GM12878 (cell line): ENCODE measurements around the gene RAB3GAP1. TPM values are rescaled to one million over a fixed set of nuclear protein-coding genes. Genes with fewer than 3 reads are reported as not detected.

Experiments used
- ATAC-seq: fragments of 200-7000 bp; cut with Tn5 transposase; 3 replicates; pipeline ENCODE4 v1.9.1; 2020; ENCODE audit warnings: mild to moderate bottlenecking, moderate library complexity
- BruUV-seq: library from RNA; stranded (reverse); fragments of 400-500 nt; replicated peaks from 2 replicates; lab custom pipeline; 2021; lab: Mats Ljungman, UMichigan
- CTCF ChIA-PET: fragments of 300-600 bp; sonication (Branson Sonifier 250); formaldehyde crosslinking; extraction: SDS; loops from one replicate; lab custom pipeline; 2021; ENCODE audit warnings: inconsistent platforms; lab: Yijun Ruan, JAX
- POLR2A ChIA-PET: fragments of 350-600 bp; formaldehyde crosslinking; extraction: SDS; loops from one replicate; lab custom pipeline; 2021; ENCODE audit warnings: inconsistent platforms; lab: Charles Lee
- RAD21 ChIA-PET: fragments of 300-600 bp; sonication (Branson Sonifier 250); formaldehyde crosslinking; loops from one replicate; lab custom pipeline; 2023; ENCODE audit warnings: antibody characterized with exemption; ENCODE audit not compliant: unreplicated experiment; lab: Charles Lee
- SMC1A ChIA-PET: fragments of 300-600 bp; sonication (Branson Sonifier 250); formaldehyde crosslinking; loops from one replicate; lab custom pipeline; 2023; ENCODE audit not compliant: unreplicated experiment, uncharacterized antibody; lab: Charles Lee
- DNase-seq: peaks from one replicate; pipeline ENCODE4 v3.0.0-alpha.2; 2011; ENCODE audit warnings: low read depth, low spot score
- FAIRE-seq: peaks from 3 replicates; lab custom pipeline; 2011; peaks lifted over from hg19 to GRCh38; lab: Jason Lieb, UNC
- H2AFZ ChIP-seq: 2 replicates; pipeline ENCODE4 v1.6.0; 2011; ENCODE audit warnings: low read depth, low read length, control low read depth; ENCODE audit not compliant: control insufficient read depth
- H3K27ac ChIP-seq: 2 replicates; pipeline ENCODE4 v1.5.1; 2011; ENCODE audit warnings: control low read depth; ENCODE audit not compliant: control insufficient read depth, insufficient read depth
- H3K27me3 ChIP-seq, 2 experiments: replicated peaks in 1 of 2; 2 replicates each; pipeline versions ENCODE4 v1.6.0 to v1.6.1; 2011; ENCODE audit warnings: low read length in 1 of 2; ENCODE audit not compliant: control insufficient read depth in 2 of 2, insufficient read depth in 2 of 2
- H3K36me3 ChIP-seq, 2 experiments: 2 replicates each; pipeline ENCODE4 v1.5.1; 2011; ENCODE audit warnings: low read length in 1 of 2; ENCODE audit not compliant: control insufficient read depth in 2 of 2, insufficient read depth in 2 of 2
- H3K4me1 ChIP-seq: 2 replicates; pipeline ENCODE4 v1.6.1; 2011; ENCODE audit warnings: mild to moderate bottlenecking, low read length, moderate library complexity, mixed read lengths; ENCODE audit not compliant: control insufficient read depth, insufficient read depth
- H3K4me2 ChIP-seq: 2 replicates; pipeline ENCODE4 v1.6.0; 2011; ENCODE audit warnings: control low read depth; ENCODE audit not compliant: control insufficient read depth, insufficient read depth
- H3K4me3 ChIP-seq: fragments of 200-600 bp; sonication (generic); 2 replicates; pipeline ENCODE4 v1.5.1; 2016
- H3K79me2 ChIP-seq: 2 replicates; pipeline ENCODE4 v1.6.0; 2011; ENCODE audit warnings: low read length; ENCODE audit not compliant: control insufficient read depth, insufficient read depth
- H3K9ac ChIP-seq: 2 replicates; pipeline ENCODE4 v1.8.0; 2011; ENCODE audit warnings: low read length, control low read depth, mixed read lengths; ENCODE audit not compliant: control insufficient read depth, insufficient read depth
- H3K9me3 ChIP-seq: replicated peaks from 3 replicates; pipeline ENCODE4 v1.5.1; 2011; ENCODE audit warnings: mild to moderate bottlenecking, low read length; ENCODE audit not compliant: control insufficient read depth, insufficient read depth
- H4K20me1 ChIP-seq: 2 replicates; pipeline ENCODE4 v1.6.0; 2011; ENCODE audit not compliant: control insufficient read depth, insufficient read depth
- EP300 ChIP-seq, 2 experiments: fragments of 150-350 bp in 1 of 2; IDR thresholded peaks; 2 replicates each; pipeline ENCODE4 v1.6.1; 2011 to 2012; ENCODE audit warnings: low read depth in 2 of 2, low read length in 2 of 2, borderline replicate concordance in 1 of 2, improper control_type of control experiment in 1 of 2, inconsistent platforms in 1 of 2; ENCODE audit not compliant: control insufficient read depth in 1 of 2
- ETV6 ChIP-seq, 2 experiments: fragments of 450-650 bp in 1 of 2; IDR thresholded peaks in 1 of 2; conservative IDR thresholded peaks in 1 of 2; 2 replicates each; pipeline ENCODE4 v1.6.1; 2014; ENCODE audit warnings: antibody characterized with exemption in 1 of 2, borderline replicate concordance in 1 of 2, low read depth in 1 of 2, mild to moderate bottlenecking in 1 of 2, moderate library complexity in 1 of 2
- GATAD2B ChIP-seq: fragments of 450-650 bp; conservative IDR thresholded peaks from 2 replicates; pipeline ENCODE4 v1.6.1; 2017; ENCODE audit warnings: low read depth, mild to moderate bottlenecking, moderate library complexity
- HDGF ChIP-seq: fragments of 450-650 bp; IDR thresholded peaks from 2 replicates; pipeline ENCODE4 v1.6.1; 2016; ENCODE audit warnings: antibody characterized with exemption
- MEF2B ChIP-seq: fragments of 450-650 bp; IDR thresholded peaks from 2 replicates; pipeline ENCODE4 v1.6.1; 2018; ENCODE audit warnings: mild to moderate bottlenecking, moderate library complexity; ENCODE audit not compliant: partially characterized antibody, poor library complexity, severe bottlenecking
- PML ChIP-seq: IDR thresholded peaks from 2 replicates; pipeline ENCODE4 v1.6.1; 2012; ENCODE audit warnings: low read length, inconsistent platforms
- POLR2AphosphoS2 ChIP-seq: IDR thresholded peaks from 2 replicates; pipeline ENCODE4 v1.6.1; 2011; ENCODE audit warnings: low read depth, mild to moderate bottlenecking, low read length, improper control_type of control experiment, moderate library complexity
- SMAD1 ChIP-seq: fragments of 450-650 bp; IDR thresholded peaks from 2 replicates; pipeline ENCODE4 v1.6.1; 2018; ENCODE audit warnings: mild to moderate bottlenecking, low read depth; ENCODE audit not compliant: partially characterized antibody
- YY1 ChIP-seq: IDR thresholded peaks from 2 replicates; pipeline ENCODE4 v1.6.1; 2011; ENCODE audit warnings: low read depth, mild to moderate bottlenecking, low read length
- ZBED1 ChIP-seq: IDR thresholded peaks from 2 replicates; pipeline ENCODE4 v1.6.1; 2016; ENCODE audit warnings: borderline replicate concordance
- ZNF274 ChIP-seq: IDR thresholded peaks from one replicate; pipeline ENCODE4 v1.8.0; 2011; ENCODE audit not compliant: insufficient read length, insufficient read depth
- WGBS: methylation state at CpG from one replicate; pipeline ENCODE4 v1.1.6; 2016; ENCODE audit warnings: low lambda C conversion rate; ENCODE audit not compliant: insufficient replicate concordance, insufficient coverage; ENCODE audit errors: missing lambda C conversion rate; 5-methylcytosine and 5-hydroxymethylcytosine counted together
- in situ Hi-C: fragments of 300-500 bp; cut with MboI; formaldehyde crosslinking; loops from 9 replicates; pipeline ENCODE4 v1.14.3; 2018; ENCODE audit warnings: mixed read lengths
- intact Hi-C: fragments of 100-400 bp; cut with micrococcal nuclease; formaldehyde crosslinking; loops from one replicate; pipeline ENCODE4 v1.14.2; 2022; ENCODE audit not compliant: unreplicated experiment
- polyA plus RNA-seq, 11 experiments: library from polyadenylated mRNA; depleted of rRNA in 4 of 11; unstranded in 6 of 11; stranded (reverse) in 5 of 11; fragments of >200 nt; fragmentation: Nextera tagmentation in 4 of 11; fragmentation: Illumina TruSeq in 1 of 11; extraction: Ambion mirVana in 4 of 11; extraction: Trizol in 1 of 11; gene quantifications; 1 replicate in 1 of 11; 2 replicates in 10 of 11; pipeline versions ENCODE4 v1.2.1 to v1.2.3, GENCODE V29; 2011 to 2016; ENCODE audit warnings: inconsistent platforms in 2 of 11, missing spikeins in 2 of 11, low read depth in 1 of 11
- total RNA-seq, 4 experiments: library from RNA; depleted of rRNA in 3 of 4; stranded (reverse); fragments of >200 nt in 3 of 4; fragmentation: Illumina TruSeq in 1 of 4; extraction: Trizol in 1 of 4; gene quantifications; 2 replicates each; pipeline versions ENCODE4 v1.2.1 to v1.2.3, GENCODE V29; 2013 to 2021
- TF ChIP-seq, protein P1 (sequence below): fragments of 450-650 bp; IDR thresholded peaks from 2 replicates; pipeline ENCODE4 v1.6.1; 2018; ENCODE audit warnings: mild to moderate bottlenecking, low read depth, moderate library complexity; ENCODE audit not compliant: partially characterized antibody
- TF ChIP-seq, protein P2 (sequence below): fragments of 450-650 bp; conservative IDR thresholded peaks from 2 replicates; pipeline ENCODE4 v1.6.1; 2017; ENCODE audit warnings: mild to moderate bottlenecking, moderate library complexity
- TF ChIP-seq, protein P3 (sequence below): IDR thresholded peaks from 2 replicates; pipeline ENCODE4 v1.6.1; 2012; ENCODE audit warnings: low read depth, low read length, improper control_type of control experiment
- TF ChIP-seq, protein P4 (sequence below): fragments of 450-650 bp; IDR thresholded peaks from 2 replicates; pipeline ENCODE4 v1.6.1; 2014; ENCODE audit warnings: mild to moderate bottlenecking

Gene RAB3GAP1
- total and polyA plus RNA-seq, 10 of the 15 experiments (the other 5 are each of a cell fraction or from before 2014, with no cell fraction given) = 13.7 to 36.9 (median 21.0) TPM

DNA sequence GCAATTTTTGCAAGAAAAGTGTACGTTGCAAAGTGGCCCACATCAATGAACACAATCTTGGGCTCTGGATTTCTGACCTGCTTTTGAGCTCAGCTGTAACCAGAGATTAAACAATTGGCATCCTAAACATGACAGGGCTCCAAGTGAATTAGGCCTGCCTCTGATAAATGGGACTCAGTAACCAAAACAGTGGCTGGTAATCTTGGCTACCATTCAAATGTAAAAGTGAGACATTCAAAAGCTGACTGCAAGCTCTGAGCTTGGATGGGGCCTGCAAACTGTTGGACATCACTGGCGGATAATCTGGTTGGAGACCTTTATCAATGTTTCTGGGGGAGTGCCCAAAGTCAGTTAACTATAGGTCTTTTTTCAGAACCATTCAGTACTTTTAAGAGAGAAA lies 160.7 kb downstream of the RAB3GAP1 start:
- ChIA-PET RAD21 (no interaction called here), POLR2A (no interaction called here), SMC1A (interaction anchor here (0.8 to 1.9 kb wide), 2 partner anchors 11 to 13 kb away, joined by 3 to 6 read pairs; no protein-coding TSS in a partner anchor)
- Histone ChIP-seq H3K79me2 (no peaks in the 10 kb centered on the region), H3K27ac (no peak overlapping the region), H4K20me1 (no peaks in the 10 kb centered on the region), H3K4me1 (no peaks in the 10 kb centered on the region), H3K4me3 (no peak overlapping the region), H3K9me3 (no peaks in the 10 kb centered on the region), H3K4me2 (no peak overlapping the region), H3K9ac (no peak overlapping the region), H2AFZ (no peak overlapping the region)
- no TSS peak for BruUV-seq
- DNase-seq (no peak), ATAC-seq (no peak)
- TF ChIP-seq YY1 (no peak), ZNF274 (no peak), SMAD1 (no peak), GATAD2B (no peak), PML (no peak), EP300 (IDR thresholded peaks at IDR 0.05; ENCODE audit: borderline replicate concordance in 1 of 2, control insufficient read depth in 1 of 2, low read depth in 2 of 2, low read length in 2 of 2) (no peak), ZBED1 (no peak), ETV6 (conservative IDR thresholded peaks at IDR 0.05 in 1 of 2, IDR thresholded peaks at IDR 0.05 in 1 of 2; ENCODE audit: borderline replicate concordance in 1 of 2, low read depth in 1 of 2) (no peak), HDGF (no peak), POLR2AphosphoS2 (no peak), MEF2B (no peak)
- TF ChIP-seq, protein P1, sequence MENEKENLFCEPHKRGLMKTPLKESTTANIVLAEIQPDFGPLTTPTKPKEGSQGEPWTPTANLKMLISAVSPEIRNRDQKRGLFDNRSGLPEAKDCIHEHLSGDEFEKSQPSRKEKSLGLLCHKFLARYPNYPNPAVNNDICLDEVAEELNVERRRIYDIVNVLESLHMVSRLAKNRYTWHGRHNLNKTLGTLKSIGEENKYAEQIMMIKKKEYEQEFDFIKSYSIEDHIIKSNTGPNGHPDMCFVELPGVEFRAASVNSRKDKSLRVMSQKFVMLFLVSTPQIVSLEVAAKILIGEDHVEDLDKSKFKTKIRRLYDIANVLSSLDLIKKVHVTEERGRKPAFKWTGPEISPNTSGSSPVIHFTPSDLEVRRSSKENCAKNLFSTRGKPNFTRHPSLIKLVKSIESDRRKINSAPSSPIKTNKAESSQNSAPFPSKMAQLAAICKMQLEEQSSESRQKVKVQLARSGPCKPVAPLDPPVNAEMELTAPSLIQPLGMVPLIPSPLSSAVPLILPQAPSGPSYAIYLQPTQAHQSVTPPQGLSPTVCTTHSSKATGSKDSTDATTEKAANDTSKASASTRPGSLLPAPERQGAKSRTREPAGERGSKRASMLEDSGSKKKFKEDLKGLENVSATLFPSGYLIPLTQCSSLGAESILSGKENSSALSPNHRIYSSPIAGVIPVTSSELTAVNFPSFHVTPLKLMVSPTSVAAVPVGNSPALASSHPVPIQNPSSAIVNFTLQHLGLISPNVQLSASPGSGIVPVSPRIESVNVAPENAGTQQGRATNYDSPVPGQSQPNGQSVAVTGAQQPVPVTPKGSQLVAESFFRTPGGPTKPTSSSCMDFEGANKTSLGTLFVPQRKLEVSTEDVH = no peak
- TF ChIP-seq, protein P2, sequence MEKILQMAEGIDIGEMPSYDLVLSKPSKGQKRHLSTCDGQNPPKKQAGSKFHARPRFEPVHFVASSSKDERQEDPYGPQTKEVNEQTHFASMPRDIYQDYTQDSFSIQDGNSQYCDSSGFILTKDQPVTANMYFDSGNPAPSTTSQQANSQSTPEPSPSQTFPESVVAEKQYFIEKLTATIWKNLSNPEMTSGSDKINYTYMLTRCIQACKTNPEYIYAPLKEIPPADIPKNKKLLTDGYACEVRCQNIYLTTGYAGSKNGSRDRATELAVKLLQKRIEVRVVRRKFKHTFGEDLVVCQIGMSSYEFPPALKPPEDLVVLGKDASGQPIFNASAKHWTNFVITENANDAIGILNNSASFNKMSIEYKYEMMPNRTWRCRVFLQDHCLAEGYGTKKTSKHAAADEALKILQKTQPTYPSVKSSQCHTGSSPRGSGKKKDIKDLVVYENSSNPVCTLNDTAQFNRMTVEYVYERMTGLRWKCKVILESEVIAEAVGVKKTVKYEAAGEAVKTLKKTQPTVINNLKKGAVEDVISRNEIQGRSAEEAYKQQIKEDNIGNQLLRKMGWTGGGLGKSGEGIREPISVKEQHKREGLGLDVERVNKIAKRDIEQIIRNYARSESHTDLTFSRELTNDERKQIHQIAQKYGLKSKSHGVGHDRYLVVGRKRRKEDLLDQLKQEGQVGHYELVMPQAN = no peak
- TF ChIP-seq, protein P3, sequence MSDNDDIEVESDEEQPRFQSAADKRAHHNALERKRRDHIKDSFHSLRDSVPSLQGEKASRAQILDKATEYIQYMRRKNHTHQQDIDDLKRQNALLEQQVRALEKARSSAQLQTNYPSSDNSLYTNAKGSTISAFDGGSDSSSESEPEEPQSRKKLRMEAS = no peak
- TF ChIP-seq, protein P4, sequence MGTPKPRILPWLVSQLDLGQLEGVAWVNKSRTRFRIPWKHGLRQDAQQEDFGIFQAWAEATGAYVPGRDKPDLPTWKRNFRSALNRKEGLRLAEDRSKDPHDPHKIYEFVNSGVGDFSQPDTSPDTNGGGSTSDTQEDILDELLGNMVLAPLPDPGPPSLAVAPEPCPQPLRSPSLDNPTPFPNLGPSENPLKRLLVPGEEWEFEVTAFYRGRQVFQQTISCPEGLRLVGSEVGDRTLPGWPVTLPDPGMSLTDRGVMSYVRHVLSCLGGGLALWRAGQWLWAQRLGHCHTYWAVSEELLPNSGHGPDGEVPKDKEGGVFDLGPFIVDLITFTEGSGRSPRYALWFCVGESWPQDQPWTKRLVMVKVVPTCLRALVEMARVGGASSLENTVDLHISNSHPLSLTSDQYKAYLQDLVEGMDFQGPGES = no peak
- TF ChIP-seq, all 136 proteins: peak for 0
- Histone ChIP-seq H3K27me3 (no peaks in the 10 kb centered on the region), H3K36me3 (no peaks in the 10 kb centered on the region; a peak in 1 of 4 replicates)
- WGBS = 94% methylated on average over 2 of the region's 2 CpGs
- intact Hi-C loops (loop anchor here (10.0 kb wide), 1 partner anchor 208 kb away; no protein-coding TSS in a partner anchor), in situ Hi-C loops (no loop called here)
- CTCF ChIA-PET = interaction anchor here (1.5 kb wide), 1 partner anchor 14 kb away, joined by 4 read pairs; no protein-coding TSS in a partner anchor
- no peak for FAIRE-seq
